Esophagus (tissue), 2 donors: ENCODE measurements around the gene PIGZ. TPM values are rescaled to one million over a fixed set of nuclear protein-coding genes. Genes with fewer than 3 reads are reported as not detected.

Source experiments
- H3K27ac ChIP-seq, 2 donors: one replicate each; pipeline ENCODE4 v1.5.1; 2013; ENCODE audit warnings: low read depth in 2 of 2, mild to moderate bottlenecking in 2 of 2, inconsistent platforms in 1 of 2, low read length in 1 of 2, moderate library complexity in 1 of 2
- H3K27me3 ChIP-seq, 2 donors: one replicate each; pipeline ENCODE4 v1.6.1; 2013; ENCODE audit warnings: low read length in 2 of 2, control low read depth in 1 of 2, mild to moderate bottlenecking in 1 of 2; ENCODE audit not compliant: insufficient read depth in 2 of 2, control insufficient read depth in 1 of 2
- H3K36me3 ChIP-seq, 2 donors: one replicate each; pipeline ENCODE4 v1.6.1; 2013; ENCODE audit warnings: low read length in 1 of 2; ENCODE audit not compliant: control insufficient read depth in 2 of 2, insufficient read depth in 2 of 2
- H3K4me1 ChIP-seq, 2 donors: one replicate each; pipeline ENCODE4 v1.6.1; 2013; ENCODE audit warnings: low read length in 1 of 2; ENCODE audit not compliant: control insufficient read depth in 2 of 2, insufficient read depth in 2 of 2
- H3K4me3 ChIP-seq, 2 donors: one replicate each; pipeline ENCODE4 v1.5.1; 2013; ENCODE audit warnings: low read length in 2 of 2, mild to moderate bottlenecking in 2 of 2, low read depth in 1 of 2, moderate library complexity in 1 of 2
- H3K9me3 ChIP-seq, 2 donors: one replicate each; pipeline ENCODE4 v1.6.1; 2013; ENCODE audit warnings: mild to moderate bottlenecking in 2 of 2, low read depth in 1 of 2, low read length in 1 of 2, moderate library complexity in 1 of 2; ENCODE audit not compliant: control insufficient read depth in 2 of 2, insufficient read depth in 1 of 2
- WGBS, 2 donors: extraction: QIAGEN DNeasy Blood & Tissue Kit; methylation state at CpG; one replicate each; pipeline ENCODE4 v1.1.7; 2013; 5-methylcytosine and 5-hydroxymethylcytosine counted together
- polyA plus RNA-seq, 2 donors: library from polyadenylated mRNA; stranded (reverse); fragments of 200-250 nt; gene quantifications; one replicate each; pipeline ENCODE4 v1.2.3, GENCODE V29; 2013
- donor health status: healthy with polysubstance abuse.
- donor health status: Bipolar disorder and iron deficiency.

The PIGZ gene
- polyA plus RNA-seq, 2 donors: 2.2 to 3.6 TPM

DNA sequence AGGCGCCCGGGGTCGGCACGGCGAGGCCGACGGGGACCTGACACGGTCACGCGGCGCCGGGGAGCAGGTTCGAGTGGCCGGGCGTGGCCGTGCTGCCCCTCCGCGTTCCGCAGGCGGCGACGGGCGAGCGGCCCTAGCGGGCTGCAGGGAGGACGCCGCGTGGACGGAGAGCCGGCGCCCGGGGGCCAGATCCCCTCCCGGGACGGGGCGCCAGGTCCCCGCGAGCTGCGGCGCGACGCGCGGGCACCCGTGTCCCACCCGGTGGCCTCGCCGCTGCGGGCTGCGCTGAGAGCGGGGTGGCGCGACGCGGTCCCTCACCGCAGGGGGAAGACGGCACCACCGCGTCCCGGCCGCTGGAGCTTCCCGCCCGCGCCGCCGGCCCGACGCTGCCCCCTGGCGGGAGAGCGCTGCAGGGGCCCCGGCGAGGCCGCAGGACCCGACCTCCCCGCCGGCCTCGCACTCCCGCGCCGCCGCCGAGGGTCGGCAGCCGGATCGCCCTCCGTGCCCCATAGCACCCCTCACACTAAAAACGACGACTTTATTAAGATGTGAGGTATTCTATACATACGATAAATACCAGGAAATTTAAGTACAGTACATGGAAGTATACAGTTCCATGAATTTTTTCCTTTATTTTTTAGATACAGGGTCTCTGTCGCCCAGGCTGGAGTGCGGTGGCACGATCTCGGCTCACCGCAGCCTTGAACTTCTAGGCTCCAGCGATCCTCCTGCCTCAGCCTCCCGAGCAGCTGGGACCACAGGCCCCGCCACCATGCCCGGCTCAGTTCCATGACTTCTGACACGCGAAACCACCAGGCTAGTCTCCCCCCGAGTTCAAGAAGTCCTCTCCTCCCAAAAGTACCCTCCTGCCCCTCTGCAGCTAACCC, 1.3 kb upstream of the PIGZ start:
- peak overlapping the region; percentile 79 to 85 for H3K4me3 ChIP-seq
- WGBS, 2 donors: 8 to 13% methylated on average over 62 to 100 of the region's 100 CpGs
- H3K27me3 ChIP-seq: no peaks in the 10 kb centered on the region
- peaks cover 3 to 5% of the 10 kb centered on the region in 2 donors for H3K4me1 ChIP-seq
- peaks cover 0 to 12% of the 10 kb centered on the region in 2 donors for H3K36me3 ChIP-seq
- H3K27ac ChIP-seq: peak overlapping the region; percentile 59 to 65
- H3K9me3 ChIP-seq: no peaks in the 10 kb centered on the region

DNA sequence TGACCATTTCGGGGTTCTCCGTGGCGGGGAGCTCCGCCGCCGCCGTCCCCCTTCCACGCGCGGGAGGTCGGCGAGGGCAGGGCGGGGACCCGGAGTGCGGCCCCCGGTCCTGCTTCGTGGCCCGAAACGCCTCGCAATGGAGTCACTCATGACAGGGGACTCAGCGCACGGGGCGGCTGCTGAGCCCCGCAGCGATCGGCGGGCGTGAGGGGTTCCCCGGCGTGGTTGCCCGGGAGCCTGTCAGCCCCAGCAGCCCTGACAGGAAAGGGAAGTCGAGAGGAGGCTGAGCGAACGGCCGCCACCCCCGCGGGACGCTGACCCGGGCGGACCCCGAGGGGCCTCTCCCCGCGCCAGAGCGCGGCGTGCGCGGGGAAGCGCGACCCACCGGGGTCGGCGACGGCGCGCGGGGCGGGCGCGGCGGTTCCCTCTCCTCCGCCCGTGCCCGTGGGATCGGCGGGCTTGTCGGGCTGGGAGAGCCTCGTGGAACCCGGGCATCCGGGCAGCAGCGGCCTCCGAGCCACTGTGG, 564 bp upstream of the PIGZ start:
- Histone ChIP-seq H3K36me3 (peaks cover 0 to 12% of the 10 kb centered on the region in 2 donors), H3K27ac (peak overlapping the region; percentile 59 to 65), H3K4me1 (peaks cover 3 to 5% of the 10 kb centered on the region in 2 donors), H3K9me3 (no peaks in the 10 kb centered on the region), H3K27me3 (no peaks in the 10 kb centered on the region), H3K4me3 (peak overlapping the region; percentile 79 to 85)
- 0 to 1% methylated on average over 40 to 72 of the region's 72 CpGs for WGBS, 2 donors

DNA sequence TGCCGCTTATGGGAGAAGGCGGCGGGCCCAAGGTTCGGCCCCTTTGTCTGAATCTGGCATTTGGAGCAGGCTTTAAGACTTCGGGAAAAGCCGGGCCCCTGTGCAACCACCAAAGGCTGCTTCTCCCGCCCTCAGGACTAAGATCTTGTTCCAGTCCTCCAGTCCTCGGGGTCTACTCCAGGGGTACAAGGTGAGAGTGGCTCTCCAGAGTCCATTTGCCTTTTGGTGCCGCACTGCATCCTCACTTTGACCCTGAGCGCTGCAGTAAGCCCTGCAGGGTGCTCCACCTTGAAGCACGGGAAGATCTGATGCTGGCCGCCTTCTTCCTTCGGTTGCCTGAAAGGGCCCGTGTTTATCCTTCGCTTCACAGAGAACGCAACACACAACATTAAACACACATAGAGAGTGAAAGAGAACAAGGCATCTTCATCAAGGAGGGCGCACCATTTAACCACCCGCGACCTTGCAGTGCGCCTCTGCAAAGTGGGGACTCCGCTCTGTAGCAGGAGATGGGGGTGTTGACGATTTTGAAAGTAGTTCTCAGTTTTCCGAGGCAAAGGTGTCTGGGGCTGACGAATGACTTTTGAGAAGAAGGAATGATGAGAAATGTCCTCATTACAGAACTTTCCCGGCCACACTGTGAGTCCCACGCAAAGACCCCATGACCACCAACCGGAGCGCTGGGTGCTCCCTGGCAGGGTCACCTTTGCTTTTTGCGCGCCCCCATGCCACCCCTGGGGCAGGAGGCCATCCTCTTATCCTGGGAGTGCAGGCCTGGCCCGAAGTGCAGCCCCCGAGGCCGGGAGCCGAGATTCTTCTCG, 1.0 kb downstream of the PIGZ start:
- no peaks in the 10 kb centered on the region for H3K9me3 ChIP-seq
- H3K4me1 ChIP-seq: peaks cover 3 to 5% of the 10 kb centered on the region in 2 donors
- H3K36me3 ChIP-seq: peaks cover 0 to 12% of the 10 kb centered on the region in 2 donors
- no peak overlapping the region for H3K27ac ChIP-seq
- H3K27me3 ChIP-seq: no peaks in the 10 kb centered on the region
- peak overlapping the region; percentile 79 to 85 for H3K4me3 ChIP-seq
- 72 to 73% methylated on average over 35 of the region's 35 CpGs for WGBS, 2 donors

DNA sequence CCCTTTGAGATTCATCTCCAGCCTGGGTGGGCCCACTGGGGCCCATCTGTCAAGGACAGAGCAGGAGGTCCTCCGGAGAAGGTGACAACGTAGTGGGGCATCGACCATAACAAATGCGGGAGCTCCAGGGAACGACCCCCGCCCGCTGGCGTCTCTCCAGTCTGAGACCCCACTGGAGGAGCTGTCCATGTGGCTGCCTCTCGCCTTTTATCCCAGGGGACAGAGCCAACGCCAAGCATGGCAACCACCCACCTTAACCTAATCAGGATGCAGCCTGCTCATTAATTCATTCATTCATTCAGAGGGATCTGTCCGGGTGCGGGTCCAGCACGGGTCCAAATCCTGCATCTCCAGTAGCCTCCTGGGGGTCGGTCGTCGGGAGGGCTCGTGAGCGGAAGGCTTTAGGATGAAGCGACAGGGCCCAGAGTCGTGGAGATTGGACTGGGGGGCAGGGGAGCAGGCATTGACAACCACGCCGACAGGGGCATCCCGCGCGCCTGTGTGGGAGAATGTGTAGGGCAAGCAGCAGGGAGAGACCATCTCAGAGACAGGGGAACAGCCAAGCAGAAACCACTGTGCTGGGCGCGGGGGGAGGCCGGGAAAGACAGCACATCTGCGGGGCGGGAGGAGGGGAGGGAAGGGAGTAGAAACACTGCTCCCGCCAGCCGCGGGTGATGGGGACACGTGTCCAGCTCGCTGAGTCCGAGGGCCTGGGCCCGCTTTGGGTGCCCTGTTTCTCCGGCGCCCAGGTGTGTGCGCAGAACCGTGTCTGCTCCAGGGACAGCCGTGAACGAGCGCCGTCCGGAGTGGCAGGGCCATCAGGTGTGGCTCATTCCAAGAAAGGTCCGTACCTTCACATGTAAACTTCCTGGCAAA, 1.9 kb downstream of the PIGZ start:
- no peaks in the 10 kb centered on the region for H3K27me3 ChIP-seq
- H3K4me1 ChIP-seq: peaks cover 3 to 5% of the 10 kb centered on the region in 2 donors
- no peak overlapping the region for H3K4me3 ChIP-seq
- 82 to 85% methylated on average over 47 of the region's 47 CpGs for WGBS, 2 donors
- peaks cover 0 to 12% of the 10 kb centered on the region in 2 donors for H3K36me3 ChIP-seq
- H3K9me3 ChIP-seq: no peaks in the 10 kb centered on the region
- H3K27ac ChIP-seq: no peak overlapping the region

DNA sequence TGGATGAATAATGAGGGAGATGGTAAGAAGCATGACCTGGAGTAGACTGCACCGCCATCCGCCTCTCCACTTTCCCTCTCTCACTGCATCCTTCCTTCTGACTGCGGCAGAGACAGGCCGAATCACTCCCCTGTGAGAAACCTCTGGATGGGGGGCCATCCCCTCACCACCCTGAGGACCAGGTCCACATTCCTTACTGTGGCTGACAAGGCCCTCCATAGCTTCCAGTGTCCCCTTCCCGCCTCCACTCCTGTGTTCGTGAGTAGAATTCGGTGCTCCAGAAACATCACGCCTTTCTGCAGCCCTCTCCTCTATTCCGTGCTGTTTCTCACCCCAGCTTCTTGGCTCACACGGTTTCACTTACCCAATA, 2.8 kb downstream of the PIGZ start:
- H3K9me3 ChIP-seq: no peaks in the 10 kb centered on the region
- H3K4me1 ChIP-seq: peaks cover 3 to 5% of the 10 kb centered on the region in 2 donors
- H3K27me3 ChIP-seq: no peaks in the 10 kb centered on the region
- no peak overlapping the region for H3K27ac ChIP-seq
- 95 to 98% methylated on average over 10 of the region's 10 CpGs for WGBS, 2 donors
- no peak overlapping the region for H3K4me3 ChIP-seq
- peaks cover 0 to 12% of the 10 kb centered on the region in 2 donors for H3K36me3 ChIP-seq

DNA sequence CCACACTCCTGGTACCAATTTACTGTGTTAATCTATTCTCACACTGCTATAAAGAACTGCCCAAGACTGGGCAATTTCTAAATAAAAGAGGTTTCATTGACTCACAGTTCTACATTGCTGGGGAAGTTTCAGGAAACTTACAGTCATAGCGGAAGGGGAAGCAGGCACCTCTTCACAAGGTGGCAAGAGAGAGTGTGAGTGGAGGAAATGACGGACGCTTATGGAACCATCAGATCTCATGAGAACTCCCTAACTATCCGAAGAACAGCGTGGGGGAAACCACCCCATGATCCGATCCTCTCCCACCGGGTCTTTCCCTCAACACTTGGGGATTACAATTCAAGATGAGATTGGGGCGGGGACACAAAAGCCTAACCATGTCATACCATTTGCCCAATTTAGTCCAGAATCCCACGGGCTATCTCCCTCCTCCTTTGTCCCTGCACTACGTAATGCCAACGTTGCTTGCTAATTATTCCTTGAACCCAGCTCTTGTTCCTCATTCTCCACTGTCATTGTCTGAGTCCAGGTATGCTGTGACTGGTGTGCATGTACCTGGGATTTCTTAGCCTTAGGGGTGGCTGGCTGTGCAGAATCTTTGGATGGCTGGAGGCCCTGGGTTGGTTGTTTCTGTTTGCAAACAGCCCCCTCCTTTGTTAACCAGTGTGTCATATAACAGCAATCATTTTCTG, 3.4 kb downstream of the PIGZ start:
- WGBS, 2 donors: 91 to 93% methylated on average over 11 of the region's 11 CpGs
- H3K36me3 ChIP-seq: peaks cover 0 to 12% of the 10 kb centered on the region in 2 donors
- H3K9me3 ChIP-seq: no peaks in the 10 kb centered on the region
- H3K4me3 ChIP-seq: no peak overlapping the region
- H3K27ac ChIP-seq: no peak overlapping the region
- H3K27me3 ChIP-seq: no peaks in the 10 kb centered on the region
- H3K4me1 ChIP-seq: peaks cover 3 to 5% of the 10 kb centered on the region in 2 donors

DNA sequence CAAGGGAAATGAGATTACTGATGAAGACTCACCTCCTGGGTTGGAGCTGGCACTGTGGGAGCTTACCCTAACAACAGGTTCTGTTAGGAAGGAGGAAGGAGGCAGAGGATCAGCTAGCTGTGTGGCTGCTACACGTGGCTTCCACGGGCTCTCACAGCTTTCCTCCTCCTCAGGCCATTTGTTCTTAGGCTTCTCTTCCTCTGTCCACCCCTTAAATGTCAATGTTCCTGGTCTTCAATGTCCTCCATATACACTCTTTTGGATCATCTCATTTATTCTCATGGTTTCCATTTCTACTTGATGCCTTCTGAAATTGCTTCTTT, 5.0 kb downstream of the PIGZ start:
- Histone ChIP-seq H3K27ac (no peak overlapping the region), H3K4me3 (no peak overlapping the region), H3K27me3 (no peaks in the 10 kb centered on the region), H3K9me3 (no peaks in the 10 kb centered on the region), H3K4me1 (peaks cover 3 to 5% of the 10 kb centered on the region in 2 donors), H3K36me3 (peaks cover 0 to 12% of the 10 kb centered on the region in 2 donors)
- WGBS, 2 donors: 80 to 93% methylated on average over 2 of the region's 2 CpGs

DNA sequence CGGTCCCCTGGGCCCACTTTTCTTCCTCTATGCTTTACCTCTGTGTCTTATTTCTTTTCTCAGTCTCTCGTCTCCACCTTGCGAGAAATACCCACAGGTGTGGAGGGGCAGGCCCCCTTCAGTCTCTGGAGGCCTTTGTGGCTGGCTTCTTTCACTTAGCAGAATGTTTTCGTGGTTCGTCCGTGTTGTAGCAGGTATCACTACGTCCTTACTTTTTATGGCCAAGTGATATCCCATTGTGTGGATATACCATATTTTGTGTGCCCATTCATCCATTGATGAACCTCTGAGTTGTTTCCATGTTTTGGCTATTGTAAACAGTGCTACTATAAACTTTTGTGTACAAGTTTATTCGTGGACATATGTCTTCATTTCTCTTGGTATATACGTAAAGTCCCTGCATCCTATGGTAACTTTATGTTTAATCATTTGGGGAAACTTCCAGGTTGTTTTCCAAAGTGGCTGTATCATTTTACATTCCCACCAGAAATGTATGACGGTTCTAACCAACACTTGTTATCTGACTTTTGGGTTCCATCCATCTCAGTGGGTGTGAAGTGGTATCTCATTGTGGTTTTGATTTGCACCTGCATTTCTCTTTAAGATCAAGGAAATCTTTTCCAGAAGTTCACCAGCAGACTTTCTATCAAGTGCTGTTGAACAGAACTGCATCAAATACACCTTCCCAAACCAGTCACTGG, 5.6 kb downstream of the PIGZ start:
- peaks cover 0 to 12% of the 10 kb centered on the region in 2 donors for H3K36me3 ChIP-seq
- no peaks in the 10 kb centered on the region for H3K27me3 ChIP-seq
- H3K9me3 ChIP-seq: no peaks in the 10 kb centered on the region
- 85 to 90% methylated on average over 10 of the region's 10 CpGs for WGBS, 2 donors
- H3K27ac ChIP-seq: no peak overlapping the region
- peaks cover 2 to 3% of the 10 kb centered on the region in 2 donors for H3K4me1 ChIP-seq
- H3K4me3 ChIP-seq: no peak overlapping the region
